Stimulated activated CD4-positive, alpha-beta T cell treated with anti-CD3 and anti-CD28 coated beads, Interleukin-15, amount 100 ng/mL, for 48 hours (primary cell): ENCODE data around the gene E2F2.
"Not testable (repeated sequence)": the region's sequence is repeated elsewhere in the genome, so short reads cannot be mapped to it uniquely, and the experiment has no call there.

Experiments used
- DNase-seq, 2 donors: peaks; one replicate each; pipeline ENCODE4 v3.0.0-alpha.2; 2020; ENCODE audit warnings: low read depth in 2 of 2

E2F2 gene

DNA sequence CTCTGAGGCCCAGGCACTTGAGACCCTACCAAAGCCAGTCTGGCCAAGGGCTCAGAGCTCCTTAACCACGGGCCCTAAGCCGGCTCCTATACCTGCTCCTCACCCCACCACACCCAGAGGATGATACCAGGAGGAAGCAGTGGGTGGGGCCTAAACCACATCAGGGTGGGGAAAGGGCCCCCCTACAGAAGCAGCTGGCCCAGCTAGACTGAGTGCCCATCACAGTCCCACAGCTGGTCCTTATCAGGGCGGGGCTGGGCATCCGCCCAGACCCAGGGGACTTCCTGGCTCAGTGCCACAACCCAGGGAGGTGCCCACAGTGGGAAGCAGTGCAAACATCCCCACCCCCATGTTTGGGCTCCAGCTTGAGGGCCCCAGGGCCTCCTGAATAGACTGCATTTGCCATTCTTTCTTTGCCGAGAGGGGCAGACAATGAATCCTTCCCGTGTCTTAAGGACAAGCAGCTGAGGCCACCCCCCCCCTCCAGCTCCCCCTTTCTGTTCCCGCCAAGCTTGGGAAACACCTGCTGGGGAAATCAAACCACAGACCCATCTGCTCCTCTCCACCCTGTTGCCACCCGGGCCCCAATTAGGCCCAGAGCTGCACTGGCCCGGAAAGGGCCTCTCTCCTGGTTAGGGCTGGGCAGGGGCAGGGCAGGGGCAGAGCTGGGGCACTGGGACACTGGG, 6.2 kb downstream of the E2F2 start:
- DNase-seq = no peak

DNA sequence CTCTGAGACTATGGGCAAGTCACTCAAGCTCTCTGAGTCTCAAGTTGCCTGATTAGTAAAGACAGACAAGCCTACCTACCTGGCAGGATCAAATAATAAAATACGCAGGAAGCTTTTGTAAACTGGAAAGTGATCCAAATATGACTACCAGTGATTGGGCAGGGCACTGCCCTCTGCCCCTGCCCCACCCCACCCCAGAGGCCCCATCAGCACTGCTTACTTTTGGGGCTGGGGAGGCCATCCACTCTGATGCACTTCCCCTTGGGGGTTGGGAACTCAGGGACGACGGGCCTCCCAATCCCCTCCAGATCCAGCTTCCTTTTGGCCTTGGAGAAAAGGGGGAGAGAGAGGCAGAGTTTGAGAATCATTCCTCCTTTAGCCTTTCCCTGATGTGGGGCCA, 6.9 kb downstream of the E2F2 start:
- no peak for DNase-seq

- DNase-seq = no peak
Observed at GRCh38 chr1:23522244-23522982, 8.6 kb downstream of the E2F2 start.

GRCh38 chr1:23521588-23521987, 9.4 kb downstream of the E2F2 start:
- DNase-seq = no peak

- no peak for DNase-seq
Observed at GRCh38 chr1:23517581-23517980, 13.5 kb downstream of the E2F2 start.

DNA sequence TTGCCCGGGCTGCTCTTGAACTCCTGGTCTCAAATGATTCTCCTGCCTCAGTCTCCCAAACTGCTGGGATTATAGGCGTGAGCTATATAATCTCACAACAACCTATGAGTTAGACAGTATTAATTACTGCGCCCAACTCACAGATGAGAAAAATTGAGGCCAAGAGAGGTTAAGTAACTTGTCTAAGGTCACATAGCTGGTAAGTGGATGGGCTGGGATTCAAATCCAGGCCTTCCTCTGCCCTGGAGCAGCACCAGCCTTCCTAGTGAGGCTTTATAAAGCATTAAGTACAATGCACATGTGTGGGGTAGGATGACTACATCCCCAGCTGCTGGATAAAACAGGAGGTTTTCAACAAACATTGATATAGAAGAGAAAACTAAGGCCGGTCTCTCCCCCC, 15.1 kb downstream of the E2F2 start:
- DNase-seq = no peak

GRCh38 chr1:23514111-23514679, 16.8 kb downstream of the E2F2 start:
- no peak for DNase-seq

GRCh38 chr1:23509896-23510295, 21.1 kb downstream of the E2F2 start:
- no peak for DNase-seq

- DNase-seq = no peak
Observed at GRCh38 chr1:23506376-23507107, 24.5 kb downstream of the E2F2 start.

DNA sequence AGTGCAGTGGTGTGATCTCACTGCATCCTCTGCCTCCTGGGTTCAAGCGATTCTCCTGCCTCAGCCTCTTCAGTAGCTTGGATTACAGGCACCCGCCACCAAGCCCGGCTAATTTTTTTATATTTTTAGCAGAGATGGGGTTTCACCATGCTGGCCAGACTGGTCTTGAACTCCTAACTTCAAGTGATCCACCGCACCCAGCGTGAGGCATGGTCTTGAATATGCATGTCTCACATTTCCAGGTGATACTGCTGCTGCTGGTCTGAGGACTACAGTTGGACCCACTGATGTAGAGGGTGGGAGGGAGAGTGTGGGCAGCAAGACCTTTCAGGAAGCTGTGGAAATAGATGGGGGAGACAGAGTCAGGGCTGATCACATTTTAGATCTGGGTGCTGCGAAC, 25.2 kb downstream of the E2F2 start:
- DNase-seq = no peak

- not testable (repeated sequence) for DNase-seq
Observed at GRCh38 chr1:23504156-23504555, 26.9 kb downstream of the E2F2 start.

DNA sequence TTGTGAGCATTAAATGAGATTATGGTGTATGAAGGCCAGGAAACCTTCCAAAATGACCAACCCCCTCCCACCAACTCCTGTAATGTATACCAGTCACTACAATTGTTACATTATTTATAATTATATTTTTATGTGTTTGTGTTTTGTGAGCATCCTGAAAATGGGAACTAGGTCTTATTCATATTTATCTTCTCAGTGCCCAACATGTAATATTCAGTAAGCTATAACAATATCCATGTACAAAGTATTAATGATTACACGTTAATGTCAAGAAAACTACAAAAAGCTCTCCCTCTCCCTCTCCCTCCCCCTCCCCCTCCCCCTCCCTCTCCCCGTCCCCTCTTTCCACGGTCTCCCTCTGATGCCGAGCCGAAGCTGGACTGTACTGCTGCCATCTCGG, 28.1 kb downstream of the E2F2 start:
- DNase-seq = no peak

DNA sequence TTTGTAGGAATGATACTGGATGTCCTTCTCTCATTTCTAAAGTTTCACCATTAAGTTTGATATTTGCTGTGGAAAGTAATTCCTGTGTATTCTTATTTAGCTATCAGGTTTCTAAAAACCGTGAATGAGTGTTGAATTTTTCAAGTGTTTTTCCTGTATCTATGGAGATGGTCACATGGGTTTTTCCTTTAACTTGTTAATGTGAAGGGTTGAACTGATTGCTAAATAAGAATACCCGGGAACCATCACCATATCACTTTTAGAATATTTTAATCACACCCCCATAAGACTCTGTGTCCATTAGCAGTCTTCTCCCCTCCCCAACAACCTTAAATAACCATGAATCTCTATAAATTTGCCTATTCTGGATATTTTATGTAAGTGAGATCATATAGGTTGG, 30.6 kb downstream of the E2F2 start:
- DNase-seq = no peak

DNA sequence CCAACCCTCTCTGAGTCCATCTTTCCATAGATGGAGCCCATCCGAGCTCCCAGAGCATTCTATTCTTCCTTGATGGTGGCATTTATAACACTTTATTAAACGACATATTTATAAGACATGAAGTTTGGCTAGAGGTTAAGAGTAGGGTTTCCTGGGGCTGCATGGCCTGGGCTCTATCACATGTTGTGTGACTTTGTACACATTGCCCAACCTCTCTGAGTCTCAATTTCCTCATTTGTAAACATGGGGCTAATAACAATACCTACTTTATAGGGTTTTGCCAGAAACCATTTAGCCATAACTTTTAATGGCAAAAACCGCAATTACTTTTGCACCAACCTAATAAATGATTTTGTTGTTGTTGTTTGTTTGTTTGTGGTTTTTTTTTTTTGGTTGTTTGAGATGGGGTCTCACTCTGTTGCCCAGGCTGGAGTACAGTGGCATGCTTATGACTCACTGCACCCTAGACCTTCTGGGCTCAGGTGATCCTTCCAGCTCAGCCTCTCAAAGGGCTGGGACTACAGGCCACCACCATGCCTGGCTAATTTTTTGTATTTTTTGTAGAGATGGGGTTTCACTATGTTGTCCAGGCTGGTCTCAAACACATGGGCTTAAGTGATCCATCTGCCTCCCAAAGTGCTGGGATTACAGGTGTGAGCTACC, 33.1 kb downstream of the E2F2 start:
- no peak for DNase-seq

GRCh38 chr1:23496490-23497181, 34.4 kb downstream of the E2F2 start:
- no peak for DNase-seq

- DNase-seq = not testable (repeated sequence)
Observed at GRCh38 chr1:23494836-23495235, 36.2 kb downstream of the E2F2 start.

DNA sequence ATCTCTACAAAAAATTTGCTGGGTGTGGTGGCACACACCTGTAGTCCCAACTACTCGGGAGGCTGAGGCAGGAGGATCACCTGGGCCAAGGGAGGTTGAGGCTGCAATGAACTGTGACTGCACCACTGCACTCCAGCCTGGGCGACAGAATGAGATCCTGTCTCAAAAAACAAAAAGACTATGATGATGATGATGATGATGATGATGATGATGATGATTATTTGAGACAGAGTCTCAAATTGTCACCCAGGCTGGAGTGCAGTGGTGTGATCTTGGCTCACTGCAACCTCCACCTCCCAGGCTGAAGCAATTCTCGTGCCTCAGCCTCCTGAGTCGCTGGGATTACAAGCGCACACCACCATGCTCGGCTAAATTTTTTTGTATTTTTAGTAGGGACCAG, 38.3 kb downstream of the E2F2 start:
- not testable (repeated sequence) for DNase-seq

GRCh38 chr1:23492132-23492720, 38.8 kb downstream of the E2F2 start:
- DNase-seq = no peak

DNA sequence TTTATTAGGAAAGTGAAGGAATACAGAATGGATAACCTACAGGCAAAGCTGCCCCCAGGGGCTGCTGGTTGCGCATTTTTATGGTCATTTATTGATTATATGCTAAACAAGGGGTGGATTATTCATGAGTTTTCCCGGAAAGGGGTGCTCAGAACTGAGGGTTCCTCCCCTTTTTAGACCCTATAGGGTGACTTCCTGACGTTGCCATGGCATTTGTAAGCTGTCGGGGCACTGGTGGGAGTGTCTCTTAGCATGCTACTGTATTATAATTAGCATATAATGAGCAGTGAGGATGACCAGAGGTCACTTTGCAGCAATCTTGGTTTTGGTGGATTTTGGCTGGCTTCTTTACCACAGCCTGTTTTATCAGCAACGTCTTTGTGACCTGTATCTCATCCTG, 41.2 kb downstream of the E2F2 start:
- no peak for DNase-seq

- no peak for DNase-seq
Observed at GRCh38 chr1:23485002-23485332, 46.1 kb downstream of the E2F2 start.
